ENCODE data around the gene ENTPD8. TPM values are rescaled to one million over a fixed set of nuclear protein-coding genes. Genes with fewer than 3 reads are reported as not detected.

ENTPD8 gene
- total and polyA plus RNA-seq, 2 donors (not counting 1 experiment from before 2014, with no cell fraction given): not detected

DNA sequence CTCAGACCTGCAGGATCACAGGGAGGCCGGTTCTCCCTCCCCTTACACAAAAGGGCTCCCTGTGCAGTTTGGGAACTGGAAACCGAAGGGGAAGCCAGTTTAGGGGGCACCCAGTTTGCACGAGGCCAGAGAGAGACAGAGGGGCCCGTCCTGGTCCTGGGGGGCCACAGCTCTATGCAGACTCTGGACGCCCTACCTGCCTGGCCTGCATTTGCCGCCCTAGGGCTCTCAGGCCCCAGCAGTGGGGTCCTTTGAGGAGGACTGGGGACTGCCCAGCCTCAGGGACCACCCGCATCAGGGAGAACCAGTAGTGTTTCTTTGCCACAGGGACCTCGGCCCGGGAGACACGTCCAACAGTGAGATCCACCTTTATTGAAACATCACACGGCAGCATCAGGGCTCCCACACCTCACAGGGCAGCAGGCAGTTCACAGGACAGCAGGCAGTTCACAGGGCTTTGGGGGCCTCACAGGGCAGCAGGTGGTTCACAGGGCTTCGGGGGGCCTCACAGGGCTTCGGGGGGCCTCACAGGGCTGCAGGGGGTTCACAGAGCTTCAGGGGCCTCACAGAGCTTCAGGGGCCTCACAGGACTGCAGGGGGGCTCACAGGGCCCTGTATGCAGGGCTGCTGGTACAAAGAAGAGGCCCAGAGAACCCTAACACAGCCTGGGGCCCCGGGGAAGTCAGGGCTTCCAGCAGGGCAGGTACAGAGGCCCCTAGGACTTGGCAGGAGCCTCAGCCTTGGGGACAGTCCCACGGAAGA, 18.6 kb upstream of the ENTPD8 start:
- ATAC-seq (ENCODE audit: low read depth) (no peak), DNase-seq (no peak)
- H3K9me3 ChIP-seq (ENCODE audit: control extremely low read depth in 1 of 3, control insufficient read depth in 2 of 3, insufficient read depth in 1 of 3, low read length in 2 of 3): peaks cover 0 to 4% (median 0%) of the 10 kb centered on the region in 3 donors
- H3K4me2 ChIP-seq (replicated peaks; ENCODE audit: low read depth, low read length, poor library complexity, severe bottlenecking): peak overlapping the region; percentile 99
- peaks cover 9% of the 10 kb centered on the region for H4K20me1 ChIP-seq (ENCODE audit: control insufficient read depth, insufficient read depth, low read length, poor library complexity, severe bottlenecking)
- H3K27ac ChIP-seq (ENCODE audit: low read length in 2 of 2): peak overlapping the region; percentile 50 to 63
- WGBS (ENCODE audit: insufficient coverage): 54% methylated on average over 15 of the region's 15 CpGs
- TF ChIP-seq, protein P1, sequence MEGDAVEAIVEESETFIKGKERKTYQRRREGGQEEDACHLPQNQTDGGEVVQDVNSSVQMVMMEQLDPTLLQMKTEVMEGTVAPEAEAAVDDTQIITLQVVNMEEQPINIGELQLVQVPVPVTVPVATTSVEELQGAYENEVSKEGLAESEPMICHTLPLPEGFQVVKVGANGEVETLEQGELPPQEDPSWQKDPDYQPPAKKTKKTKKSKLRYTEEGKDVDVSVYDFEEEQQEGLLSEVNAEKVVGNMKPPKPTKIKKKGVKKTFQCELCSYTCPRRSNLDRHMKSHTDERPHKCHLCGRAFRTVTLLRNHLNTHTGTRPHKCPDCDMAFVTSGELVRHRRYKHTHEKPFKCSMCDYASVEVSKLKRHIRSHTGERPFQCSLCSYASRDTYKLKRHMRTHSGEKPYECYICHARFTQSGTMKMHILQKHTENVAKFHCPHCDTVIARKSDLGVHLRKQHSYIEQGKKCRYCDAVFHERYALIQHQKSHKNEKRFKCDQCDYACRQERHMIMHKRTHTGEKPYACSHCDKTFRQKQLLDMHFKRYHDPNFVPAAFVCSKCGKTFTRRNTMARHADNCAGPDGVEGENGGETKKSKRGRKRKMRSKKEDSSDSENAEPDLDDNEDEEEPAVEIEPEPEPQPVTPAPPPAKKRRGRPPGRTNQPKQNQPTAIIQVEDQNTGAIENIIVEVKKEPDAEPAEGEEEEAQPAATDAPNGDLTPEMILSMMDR (IDR thresholded peaks at IDR 0.05): no peak
- TF ChIP-seq EZH2 (IDR thresholded peaks at IDR 0.05; ENCODE audit: borderline replicate concordance, insufficient read depth, low read depth, low read length, poor library complexity, severe bottlenecking): no peak
- H2AFZ ChIP-seq (ENCODE audit: insufficient read depth, low read depth, low read length, poor library complexity, severe bottlenecking): peak overlapping the region; percentile 79
- intact Hi-C loops (cut with micrococcal nuclease): loop anchor here (1.0 to 10.0 kb wide), 2 partner anchors 36 to 665 kb away; partner anchors contain the start of genes CCDC183, EXD3, NOXA1 and TMEM141
- Mint-ChIP-seq H3K4me1 (peaks cover 29% of the 10 kb centered on the region), H3K9me3 (ENCODE audit: insufficient read depth) (no peaks in the 10 kb centered on the region), H3K4me3 (peak overlapping the region; percentile 75), H3K27me3 (no peaks in the 10 kb centered on the region), H3K27ac (peak overlapping the region; percentile 75)
- peaks cover 6% of the 10 kb centered on the region for H3K79me2 ChIP-seq (ENCODE audit: control insufficient read depth, insufficient read depth, low read length)
- H3K9ac ChIP-seq (ENCODE audit: low read length): peak overlapping the region; percentile 73
- H3K4me3 ChIP-seq (ENCODE audit: control extremely low read depth in 1 of 5, extremely low read depth in 1 of 5, insufficient read depth in 1 of 5, low read depth in 2 of 5, low read length in 4 of 5): peak overlapping the region in 4 of 5 experiments; percentile 43 to 69 (median 56)
- H3K4me1 ChIP-seq (ENCODE audit: control insufficient read depth in 2 of 2, insufficient read depth in 2 of 2, low read length in 2 of 2): peaks cover 44 to 54% of the 10 kb centered on the region in 2 donors
- ChIA-PET POLR2A (interaction anchor here (0.6 to 2.2 kb wide), 3 partner anchors 36 to 241 kb away, joined by 3 to 13 read pairs (median 6); partner anchors contain the start of genes EXD3 and NOXA1), CTCF (interaction anchor here (1.0 to 1.3 kb wide), 2 partner anchors 37 to 139 kb away, joined by 3 to 4 read pairs; partner anchors contain the start of genes EXD3 and NOXA1)
- H3K27me3 ChIP-seq (replicated peaks in 1 of 4; ENCODE audit: control extremely low read depth in 1 of 4, control insufficient read depth in 3 of 4, insufficient read depth in 4 of 4, low read length in 3 of 4): no peaks in the 10 kb centered on the region
- H3K36me3 ChIP-seq (replicated peaks in 1 of 2; ENCODE audit: control extremely low read depth in 1 of 2, control insufficient read depth in 1 of 2, extremely low read depth in 1 of 2, insufficient read depth in 2 of 2, low read length in 1 of 2): peaks cover 0 to 3% of the 10 kb centered on the region in 2 experiments

Data from B cell (primary cell).